Hepatic stellate cell (primary cell): ENCODE measurements around the gene CBLN3.

Experiments used
- DNase-seq: peaks from one replicate; pipeline ENCODE4 v3.0.0; 2011; ENCODE audit warnings: low spot score

Gene CBLN3

DNA sequence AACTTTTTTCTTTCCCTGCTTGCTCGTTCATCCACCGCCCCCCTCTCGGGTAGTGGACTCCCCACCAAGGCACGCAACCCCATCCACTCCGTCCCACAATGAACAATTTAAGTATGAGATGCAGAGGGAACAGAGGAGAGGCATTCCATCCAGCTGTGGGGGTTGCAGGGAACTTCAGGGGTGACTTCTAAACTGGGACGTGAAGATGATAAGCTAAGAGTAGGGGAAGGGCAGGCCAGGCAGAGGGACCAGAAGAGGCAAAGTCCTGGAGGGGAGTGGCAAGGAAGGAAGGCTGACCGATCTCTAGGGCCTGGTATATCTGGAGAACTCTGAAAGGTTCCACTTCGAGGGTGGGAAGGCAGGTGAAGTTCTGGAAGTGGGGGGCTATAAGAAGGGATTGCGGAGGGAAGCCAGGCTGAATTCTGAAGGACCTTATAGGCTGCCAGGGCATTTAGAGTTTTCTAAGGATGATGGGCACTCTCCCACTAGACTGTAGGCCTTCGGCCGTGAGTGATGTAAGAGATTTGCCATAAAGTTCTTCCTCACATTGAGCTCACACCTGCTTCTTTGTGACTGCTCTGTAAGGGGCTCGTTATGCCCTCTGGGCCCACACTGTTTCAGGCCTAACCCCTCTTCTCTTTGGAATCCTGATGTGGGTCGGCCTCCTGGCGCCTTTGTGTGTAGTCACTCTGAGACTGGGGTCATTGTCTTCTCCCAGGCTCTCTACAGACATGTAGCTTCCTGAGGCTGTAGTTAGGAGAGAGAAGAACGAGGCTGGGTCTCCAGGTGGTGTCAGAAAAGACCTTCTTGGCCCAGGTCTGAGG, 49.3 kb downstream of the CBLN3 start:
- no peak for DNase-seq

DNA sequence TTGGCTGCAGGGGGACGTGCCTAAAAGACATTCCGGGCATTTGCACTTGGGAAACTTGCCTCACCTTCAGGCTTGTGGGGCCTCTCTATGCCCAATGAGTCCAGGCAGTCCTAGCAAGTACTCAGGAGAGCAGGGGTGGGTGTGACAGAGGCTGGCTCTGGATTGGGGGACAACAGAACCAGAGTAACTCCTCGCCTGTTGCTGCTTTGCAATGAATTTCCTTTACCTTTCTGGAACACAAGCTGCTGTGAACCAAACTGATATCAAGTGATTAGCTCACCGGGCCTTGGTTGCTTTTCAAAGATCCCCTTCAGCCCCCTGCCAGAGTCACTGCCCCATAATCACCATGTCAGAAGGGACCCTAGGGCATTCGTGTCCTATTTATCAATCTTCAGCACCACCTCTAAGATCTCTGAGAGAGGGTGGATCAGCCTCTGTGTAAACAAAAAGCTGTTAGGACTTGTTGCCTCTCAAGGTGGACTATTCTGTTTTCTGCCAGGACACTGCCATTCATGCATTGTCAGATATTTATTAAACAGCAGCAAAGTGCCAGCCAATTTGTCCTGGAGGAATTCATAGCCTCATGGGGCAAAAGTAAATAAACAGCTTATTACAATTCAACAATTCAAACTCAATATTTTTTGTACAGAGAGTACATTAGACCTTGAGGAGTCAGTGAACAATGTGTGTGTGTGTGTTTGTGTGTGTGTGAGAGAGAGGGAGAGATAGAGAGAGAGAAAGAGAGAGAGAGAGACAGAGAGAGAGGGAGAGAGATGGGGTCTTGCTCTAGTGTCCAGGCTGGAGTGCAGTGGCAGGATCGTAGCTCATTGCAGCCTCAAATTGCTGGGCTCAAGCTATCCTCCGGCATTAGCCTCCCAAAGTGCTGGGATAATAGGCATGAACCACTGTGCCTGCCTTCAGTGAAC, 50.2 kb downstream of the CBLN3 start:
- no peak for DNase-seq

DNA sequence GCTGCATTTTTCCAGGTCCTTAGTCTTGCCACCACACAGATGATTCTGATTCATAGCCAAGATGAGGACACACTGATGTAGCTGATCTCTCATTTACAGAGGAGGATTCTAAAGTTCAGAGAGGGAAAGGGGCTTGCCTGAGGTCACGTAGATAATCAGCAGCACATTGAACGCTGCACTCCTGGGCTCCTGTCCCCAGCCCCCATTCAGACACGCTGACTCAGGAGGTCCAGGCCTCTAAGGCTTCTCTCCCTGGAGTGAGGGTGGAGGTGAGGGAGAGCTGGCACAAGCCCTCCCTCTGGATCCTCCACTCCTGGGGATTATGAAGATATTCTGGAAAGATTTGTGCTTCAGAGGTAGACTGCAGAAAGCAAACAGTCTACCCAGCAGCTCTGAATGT, 51.1 kb downstream of the CBLN3 start:
- no peak for DNase-seq

DNA sequence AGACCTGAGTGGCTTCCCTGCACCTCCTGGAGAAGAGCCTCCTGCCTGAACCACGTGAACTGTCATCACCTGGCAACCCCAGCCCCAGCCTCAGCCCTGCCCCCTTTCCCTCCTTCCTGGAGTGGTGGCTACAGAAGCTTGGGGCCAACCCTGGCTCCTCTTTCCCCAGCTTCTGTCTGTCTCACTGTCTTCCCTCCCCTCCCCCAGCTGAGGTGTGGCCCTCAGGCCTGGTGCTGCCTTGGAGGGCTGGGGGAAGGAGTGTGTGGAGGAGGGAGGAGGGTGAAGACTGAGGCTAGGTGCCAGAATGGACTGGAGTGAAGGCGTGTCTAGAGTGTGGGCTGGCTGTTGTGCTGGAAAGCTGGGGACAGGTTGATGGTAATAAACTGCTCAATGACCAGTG, 51.8 kb downstream of the CBLN3 start:
- no peak for DNase-seq

DNA sequence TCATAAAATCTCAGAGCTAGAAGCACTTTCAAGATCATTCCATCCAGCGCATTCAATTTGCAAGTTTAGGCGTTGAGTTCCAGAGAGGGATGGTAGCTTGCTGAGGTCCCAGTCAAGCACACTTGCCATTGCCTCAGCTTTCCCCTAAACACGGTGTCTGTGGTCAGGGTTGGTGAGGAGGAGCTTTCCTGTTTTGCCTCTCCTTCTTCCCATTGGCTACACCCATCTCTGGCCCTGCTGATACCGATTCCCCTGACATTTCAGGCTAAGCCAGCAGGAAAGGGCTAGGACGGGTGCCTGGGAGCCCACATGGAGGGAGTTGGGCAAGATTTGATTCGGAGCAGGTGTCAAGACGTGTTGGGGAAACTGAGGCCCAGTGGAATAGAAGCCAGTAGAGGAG, 52.3 kb downstream of the CBLN3 start:
- no peak for DNase-seq
